Right forelimb (tissue), 1 donor: ENCODE measurements around the gene CYFIP2.

Source experiments
- DNase-seq: peaks from one replicate; pipeline ENCODE4 v3.0.0-alpha.2; 2018

The CYFIP2 gene

GRCh38 chr5:157289164-157289819, 23.4 kb downstream of the CYFIP2 start:
- no peak for DNase-seq

GRCh38 chr5:157290156-157290980, 24.4 kb downstream of the CYFIP2 start:
- no peak for DNase-seq

DNA sequence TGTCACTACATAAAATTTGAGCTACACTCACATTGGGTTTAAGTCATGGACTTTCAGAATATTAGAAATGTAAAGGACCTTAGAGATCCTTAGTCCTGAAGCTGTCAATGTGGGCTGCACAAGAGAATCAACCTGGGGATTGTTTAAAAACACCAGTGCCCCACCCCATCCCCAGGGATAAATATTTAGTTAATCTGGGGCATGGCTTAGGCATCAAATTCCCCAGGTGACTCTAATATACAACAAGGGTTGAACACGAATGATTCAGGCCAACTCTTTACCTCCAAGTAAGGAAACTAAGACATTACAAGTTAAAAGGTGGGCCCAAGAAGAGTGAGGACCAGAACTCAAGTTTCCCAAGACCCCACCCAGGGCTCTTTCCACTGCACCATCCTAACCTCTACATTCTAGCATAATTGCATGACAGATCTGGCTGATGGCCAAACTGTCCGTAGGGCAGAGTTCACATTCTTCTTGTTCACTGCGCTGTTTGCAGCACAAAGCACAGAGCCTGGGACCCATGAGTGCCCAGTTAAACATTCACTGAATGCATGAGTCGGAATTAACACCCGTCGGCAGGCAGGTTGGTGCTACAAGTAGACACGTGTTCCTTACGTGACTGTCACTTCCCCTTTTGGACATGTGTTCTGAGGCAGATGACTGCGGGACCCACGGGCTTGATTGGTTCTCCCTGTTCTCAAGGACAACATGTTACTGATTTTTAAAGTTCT, 25.2 kb downstream of the CYFIP2 start:
- DNase-seq, result no peak

GRCh38 chr5:157292599-157292998, 26.7 kb downstream of the CYFIP2 start:
- no peak for DNase-seq

DNA sequence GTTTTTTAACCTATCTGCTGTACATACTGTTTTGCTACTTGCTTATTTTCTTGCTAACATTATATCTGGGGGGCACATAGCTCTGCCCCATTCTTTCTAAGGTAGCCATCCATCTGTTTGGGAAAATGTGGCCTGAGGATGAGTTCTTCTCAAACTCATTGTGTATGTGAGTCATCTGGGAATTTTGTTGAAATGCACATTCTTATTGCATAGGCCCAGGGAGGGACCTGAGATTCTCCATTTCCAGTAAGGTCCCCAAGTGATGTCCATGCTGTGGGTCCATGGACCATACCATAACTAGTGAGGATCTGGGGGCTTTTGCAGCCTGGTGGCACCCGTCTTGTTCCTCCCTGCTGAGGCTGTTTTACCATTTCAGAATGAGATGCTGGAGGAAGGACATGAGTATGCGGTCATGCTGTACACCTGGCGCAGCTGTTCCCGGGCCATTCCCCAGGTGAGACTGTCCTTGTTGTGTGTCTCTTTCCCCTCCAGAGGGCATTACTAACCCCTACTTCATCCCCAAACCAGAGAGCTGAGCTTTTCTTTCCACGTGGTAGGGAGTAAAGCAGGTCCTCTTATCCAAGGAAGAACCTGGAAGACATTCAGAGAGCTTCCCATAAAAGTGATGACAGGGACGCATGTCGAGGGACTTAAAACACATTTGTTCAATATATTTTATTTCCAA, 28.6 kb downstream of the CYFIP2 start:
- DNase-seq, result no peak

- DNase-seq, result no peak
Observed at GRCh38 chr5:157295247-157295646, 29.3 kb downstream of the CYFIP2 start.

GRCh38 chr5:157300564-157300963, 34.6 kb downstream of the CYFIP2 start:
- DNase-seq, result no peak

DNA sequence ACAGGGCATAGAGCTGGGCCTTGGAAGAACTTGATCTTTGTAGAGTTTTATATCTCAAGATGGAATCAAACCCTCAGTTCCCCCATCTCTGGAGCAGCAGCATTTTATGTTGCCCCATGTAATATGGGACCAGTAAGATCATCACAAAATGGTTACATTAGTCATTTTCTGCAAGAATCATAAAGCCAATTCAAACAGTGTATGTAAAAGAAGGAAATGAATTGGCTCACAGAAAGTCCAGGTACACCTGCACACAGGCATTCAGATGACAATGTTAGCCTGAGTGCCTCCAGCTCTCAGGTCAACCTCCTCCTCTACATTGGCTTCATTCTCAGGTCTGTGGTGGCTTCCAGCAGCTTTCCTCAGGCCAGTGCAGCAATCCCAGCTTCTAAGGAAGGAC, 35.1 kb downstream of the CYFIP2 start:
- DNase-seq, result no peak

DNA sequence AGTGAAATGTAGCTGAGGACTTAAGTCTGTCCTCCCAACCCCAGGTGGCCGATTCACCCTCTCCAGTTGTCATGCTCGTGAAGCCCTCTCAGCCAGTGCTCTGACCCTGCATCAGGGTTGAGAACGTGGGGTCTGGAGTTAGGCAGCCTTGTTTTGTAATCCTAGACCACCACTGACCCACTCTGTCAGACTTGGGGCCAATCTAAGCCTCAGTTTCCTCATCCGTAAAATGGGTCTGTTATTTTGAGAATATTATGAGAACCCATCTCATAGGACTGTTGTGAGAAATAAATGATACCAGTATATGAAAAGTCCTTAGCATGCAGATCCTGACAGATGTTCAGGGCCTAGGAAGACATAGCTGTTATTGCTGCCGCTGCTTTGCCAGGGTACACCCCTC, 37.1 kb downstream of the CYFIP2 start:
- no peak for DNase-seq

DNA sequence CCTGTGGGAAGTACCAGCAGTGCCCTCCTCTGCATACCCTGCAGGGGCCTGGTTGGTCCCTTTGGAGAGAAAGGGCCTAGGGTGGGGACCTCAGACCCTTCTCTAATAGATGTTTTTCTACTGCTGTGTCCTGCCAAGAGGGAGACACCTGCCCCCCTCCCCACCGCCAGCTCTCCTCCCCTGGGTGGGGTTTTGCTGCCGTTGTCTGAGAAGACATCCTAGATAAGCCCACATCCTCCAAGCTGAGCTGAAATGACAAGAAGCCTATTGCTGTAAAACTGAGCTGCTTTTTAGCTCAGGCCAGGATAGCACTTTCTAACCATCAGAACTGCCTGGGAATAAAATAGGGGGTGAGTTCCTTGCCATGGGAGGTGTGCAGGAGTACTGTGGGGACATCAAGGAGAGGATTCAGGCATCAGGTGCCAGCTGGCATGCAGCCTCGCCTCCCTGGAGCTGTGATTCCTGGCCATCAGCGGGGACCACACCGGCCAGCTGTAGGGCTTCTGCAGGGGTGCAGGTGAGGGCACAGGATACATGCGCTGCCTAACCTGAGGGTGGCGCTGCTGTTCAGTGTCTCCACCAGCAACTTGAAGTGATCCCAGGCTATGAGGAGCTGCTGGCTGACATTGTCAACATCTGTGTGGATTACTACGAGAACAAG, 37.9 kb downstream of the CYFIP2 start:
- no peak for DNase-seq

DNA sequence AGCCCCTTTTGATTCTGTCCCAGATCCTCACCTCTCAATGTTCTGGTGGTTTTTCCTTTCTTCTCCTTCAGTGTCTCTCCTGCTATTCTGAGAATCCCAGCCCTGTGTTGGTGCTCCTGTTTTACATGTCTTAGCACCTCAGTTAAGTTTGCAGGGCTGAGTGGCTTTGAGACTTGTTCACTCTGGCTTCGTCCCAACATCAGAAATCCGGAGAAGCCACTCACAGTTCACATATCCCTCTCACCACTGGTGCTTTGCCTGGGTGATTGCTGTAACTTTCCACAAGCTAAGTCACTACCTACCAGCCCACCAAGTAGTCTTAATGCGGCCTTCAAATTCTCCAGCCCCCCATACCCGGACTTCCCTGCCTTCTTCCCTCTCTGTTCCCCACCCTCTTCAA, 40.2 kb downstream of the CYFIP2 start:
- DNase-seq, result no peak

- DNase-seq, result no peak
Observed at GRCh38 chr5:157306692-157307471, 41.0 kb downstream of the CYFIP2 start.

DNA sequence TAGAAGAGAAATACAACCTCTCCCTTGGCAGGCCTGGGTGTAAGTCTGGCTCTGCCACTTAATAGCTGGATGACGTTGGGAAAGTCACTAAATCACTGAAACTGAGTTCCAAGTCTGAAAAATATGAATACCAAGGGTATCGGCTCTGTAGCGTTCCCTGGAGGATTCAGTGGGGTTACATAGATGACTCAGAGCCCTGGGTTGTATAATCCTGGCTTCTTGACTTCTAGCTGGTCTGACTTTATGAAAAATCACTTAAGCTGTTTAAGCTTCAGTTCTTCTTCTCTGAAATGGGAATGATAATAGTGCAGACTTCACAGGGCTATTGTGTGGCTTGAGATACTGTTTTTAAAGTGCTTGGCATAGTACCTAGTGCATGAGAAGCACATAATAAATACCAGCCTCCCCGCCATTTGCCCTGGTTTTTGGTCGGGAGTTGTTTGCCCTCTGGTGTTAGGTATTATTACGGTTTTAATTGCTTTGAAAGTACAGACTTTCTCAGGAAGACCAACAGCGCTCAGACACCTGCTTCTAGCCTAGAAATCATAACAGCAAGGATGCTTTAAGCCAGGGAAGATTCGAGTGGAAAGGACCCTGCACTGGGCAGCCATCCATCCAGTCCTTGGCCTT, 43.0 kb downstream of the CYFIP2 start:
- no peak for DNase-seq

DNA sequence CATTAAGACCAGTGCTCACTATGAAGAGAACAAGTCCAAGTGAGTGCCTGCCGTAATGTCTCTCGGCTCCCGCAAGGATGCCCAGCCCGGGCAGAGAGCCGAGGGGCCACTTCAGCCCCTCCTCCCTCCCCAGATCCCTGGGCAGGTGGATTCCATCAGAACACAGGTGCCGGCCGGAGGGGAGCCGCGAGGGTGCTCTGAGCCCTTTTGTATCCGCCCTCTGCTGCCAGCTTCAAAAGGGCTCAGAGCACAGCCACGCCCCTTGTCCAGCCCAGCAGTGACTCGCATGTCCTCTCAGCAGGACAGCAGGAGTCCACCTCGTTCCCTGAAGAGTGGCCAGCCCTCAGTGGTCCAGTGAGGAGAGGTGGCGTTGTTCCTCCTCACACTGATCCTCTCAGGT, 43.9 kb downstream of the CYFIP2 start:
- DNase-seq, result no peak

DNA sequence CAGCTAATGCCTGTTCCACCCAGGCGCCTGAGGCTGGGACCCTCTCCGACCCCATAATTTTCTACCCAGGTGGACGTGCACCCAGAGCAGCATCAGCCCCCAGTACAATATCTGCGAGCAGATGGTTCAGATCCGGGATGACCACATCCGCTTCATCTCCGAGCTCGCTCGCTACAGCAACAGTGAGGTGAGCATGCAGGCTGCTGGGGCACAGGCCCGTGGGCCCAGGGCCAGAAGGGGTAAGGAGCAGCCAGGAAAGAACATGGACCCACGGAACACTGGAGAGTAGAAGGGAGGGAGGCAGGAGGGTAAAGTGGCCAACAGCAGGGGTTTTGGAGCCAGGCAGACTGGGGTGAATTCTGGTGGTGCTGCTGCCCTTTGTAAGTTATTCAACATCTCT, 45.7 kb downstream of the CYFIP2 start:
- DNase-seq, result no peak

GRCh38 chr5:157312492-157312891, 46.6 kb downstream of the CYFIP2 start:
- no peak for DNase-seq

GRCh38 chr5:157322581-157322980, 56.7 kb downstream of the CYFIP2 start:
- DNase-seq, result no peak

- DNase-seq, result no peak
Observed at GRCh38 chr5:157323107-157323706, 57.3 kb downstream of the CYFIP2 start.

DNA sequence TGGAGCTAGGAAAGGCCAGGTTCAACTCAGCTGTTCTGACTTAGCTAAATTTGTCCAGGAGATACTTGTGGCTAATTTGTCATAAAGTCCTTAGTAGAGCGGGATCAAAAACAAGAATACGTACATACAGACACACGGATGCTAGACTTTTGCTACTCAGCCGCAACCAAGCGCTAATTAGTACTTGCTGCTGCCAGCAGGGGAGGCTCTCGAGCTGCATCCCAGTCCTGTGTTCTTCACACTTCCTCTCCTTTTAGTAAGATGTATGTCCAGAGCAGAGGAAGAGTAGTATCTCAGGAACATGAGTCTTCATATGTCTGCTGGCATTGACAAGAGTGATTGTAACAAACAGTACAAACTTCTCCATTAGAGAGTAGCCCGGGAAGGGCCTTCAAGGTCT, 58.3 kb downstream of the CYFIP2 start:
- DNase-seq, result no peak

DNA sequence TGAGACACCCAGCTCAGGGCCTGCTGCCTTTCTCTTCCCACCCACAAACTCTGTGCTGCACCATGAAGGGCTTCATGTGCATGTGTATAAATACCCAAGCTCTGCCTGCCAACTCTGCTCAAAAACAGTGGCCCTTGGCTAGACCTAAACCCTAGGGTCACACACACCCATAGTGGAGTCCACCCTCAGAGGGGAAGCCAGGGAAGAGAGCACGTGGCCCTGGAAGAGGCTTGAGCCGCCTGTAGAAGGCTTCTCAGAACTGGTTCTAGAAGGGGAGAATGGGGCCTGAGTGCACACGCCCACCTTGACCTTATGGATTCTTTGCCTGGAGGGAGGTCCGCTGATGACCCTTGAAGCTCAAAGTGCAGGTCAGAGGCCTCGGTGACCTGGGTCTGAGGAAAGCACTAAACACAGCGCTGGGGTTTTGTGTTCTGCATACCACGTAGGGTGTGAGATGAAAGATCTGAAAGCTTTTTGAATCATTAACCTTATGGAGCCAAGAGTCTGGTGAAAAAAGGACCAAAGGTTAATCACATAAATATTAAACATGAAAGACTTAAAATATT, 60.6 kb downstream of the CYFIP2 start:
- no peak for DNase-seq

DNA sequence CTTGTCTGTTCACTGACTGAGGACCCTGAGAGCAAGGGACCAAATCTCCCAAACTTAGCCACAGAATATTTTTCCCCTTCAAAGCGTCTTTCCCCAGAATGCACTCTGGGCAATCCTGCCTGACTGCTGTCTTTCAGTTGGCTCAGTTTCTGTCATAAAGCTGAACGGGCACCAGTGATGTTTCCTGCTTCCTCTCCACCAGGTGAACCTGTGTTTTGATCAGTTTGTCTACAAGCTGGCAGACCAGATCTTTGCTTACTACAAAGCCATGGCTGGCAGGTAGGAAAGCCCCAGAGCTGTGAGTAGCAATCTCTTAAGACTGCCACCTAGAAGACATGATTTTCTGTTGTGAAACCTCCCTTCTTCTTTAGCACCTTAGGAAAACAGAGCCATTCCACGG, 61.8 kb downstream of the CYFIP2 start:
- no peak for DNase-seq
